GM23338 (cell line): Measurements from ENCODE around the gene GPR55. TPM values are rescaled to one million over a fixed set of nuclear protein-coding genes. Genes with fewer than 3 reads are reported as not detected.
A peak's percentile ranks its signal among the peaks of the same experiment; 100 is the strongest.

Source experiments
- ATAC-seq: fragments of 200-7000 bp; cut with Tn5 transposase; 3 replicates; pipeline ENCODE4 v1.9.1; 2020
- DNase-seq: peaks from one replicate; pipeline ENCODE4 v3.0.0-alpha.2; 2015; ENCODE audit warnings: low spot score
- H2AFZ ChIP-seq: fragments of 200-600 bp; sonication (generic); 2 replicates; pipeline ENCODE4 v1.8.0; 2016; ENCODE audit warnings: antibody characterized with exemption, mild to moderate bottlenecking, moderate library complexity
- H3F3A ChIP-seq: fragments of 200-600 bp; sonication (generic); replicated peaks from 2 replicates; pipeline ENCODE4 v1.8.0; 2017; ENCODE audit warnings: antibody characterized with exemption, mixed run types, low read depth
- H3K27ac ChIP-seq: fragments of 200-600 bp; sonication (generic); 2 replicates; pipeline ENCODE4 v1.6.1; 2016; ENCODE audit warnings: low read depth
- H3K27me3 ChIP-seq: fragments of 200-600 bp; sonication (generic); 2 replicates; pipeline ENCODE4 v1.8.0; 2016; ENCODE audit warnings: mild to moderate bottlenecking, mixed run types, moderate library complexity; ENCODE audit not compliant: insufficient read depth
- H3K36me3 ChIP-seq: fragments of 200-600 bp; sonication (generic); 2 replicates; pipeline ENCODE4 v1.8.0; 2016; ENCODE audit warnings: mild to moderate bottlenecking; ENCODE audit not compliant: insufficient read depth
- H3K4me1 ChIP-seq: fragments of 200-600 bp; sonication (generic); 2 replicates; pipeline ENCODE4 v1.8.0; 2016; ENCODE audit warnings: mild to moderate bottlenecking, moderate library complexity; ENCODE audit not compliant: insufficient read depth
- H3K4me2 ChIP-seq: fragments of 200-600 bp; sonication (generic); 2 replicates; pipeline ENCODE4 v1.7.1; 2017; ENCODE audit warnings: mixed run types
- H3K4me3 ChIP-seq: fragments of 200-600 bp; sonication (generic); 2 replicates; pipeline ENCODE4 v1.6.1; 2016; ENCODE audit warnings: mixed run types
- H3K79me2 ChIP-seq: fragments of 200-600 bp; sonication (generic); replicated peaks from 2 replicates; pipeline ENCODE4 v1.8.0; 2017; ENCODE audit warnings: mild to moderate bottlenecking; ENCODE audit not compliant: insufficient read depth
- H3K9me2 ChIP-seq: fragments of 200-600 bp; sonication (generic); 2 replicates; pipeline ENCODE4 v1.8.0; 2017; ENCODE audit not compliant: insufficient read depth
- H4K20me1 ChIP-seq: fragments of 200-600 bp; sonication (generic); replicated peaks from 2 replicates; pipeline ENCODE4 v1.8.0; 2017; ENCODE audit warnings: mild to moderate bottlenecking; ENCODE audit not compliant: insufficient read depth
- H3K27ac Mint-ChIP-seq: 2 replicates; pipeline ENCODE4 v1.8.0; 2020; ENCODE audit warnings: inconsistent platforms, mild to moderate bottlenecking, moderate library complexity, mixed read lengths
- H3K27me3 Mint-ChIP-seq: 3 replicates; pipeline ENCODE4 v1.8.0; 2022; ENCODE audit warnings: low read depth, mild to moderate bottlenecking, moderate library complexity, mixed read lengths, inconsistent platforms; ENCODE audit not compliant: insufficient read depth, poor library complexity
- H3K36me3 Mint-ChIP-seq: 3 replicates; pipeline ENCODE4 v1.8.0; 2021; ENCODE audit warnings: low read depth, mild to moderate bottlenecking, inconsistent platforms, moderate library complexity, mixed read lengths
- H3K4me1 Mint-ChIP-seq: 3 replicates; pipeline ENCODE4 v1.8.0; 2020; ENCODE audit warnings: mild to moderate bottlenecking, inconsistent platforms, mixed read lengths
- H3K4me3 Mint-ChIP-seq: 3 replicates; pipeline ENCODE4 v1.8.0; 2021; ENCODE audit warnings: moderate library complexity, mild to moderate bottlenecking, inconsistent platforms, mixed read lengths
- H3K9me3 Mint-ChIP-seq: 3 replicates; pipeline ENCODE4 v1.8.0; 2020; ENCODE audit warnings: moderate library complexity, mild to moderate bottlenecking, inconsistent platforms, mixed read lengths
- CREB1 ChIP-seq: fragments of 250-450 bp; sonication (Bioruptor Pico); IDR thresholded peaks from 2 replicates; pipeline ENCODE4 v1.5.0; 2020; ENCODE audit warnings: low read depth, mild to moderate bottlenecking, moderate library complexity
- EZH2 ChIP-seq: fragments of 200-600 bp; sonication (generic); IDR thresholded peaks from one replicate; pipeline ENCODE4 v1.8.0; 2017; ENCODE audit warnings: antibody characterized with exemption, mild to moderate bottlenecking, low read depth; ENCODE audit not compliant: unreplicated experiment
- EZH2phosphoT487 ChIP-seq: fragments of 200-600 bp; sonication (generic); IDR thresholded peaks from one replicate; pipeline ENCODE4 v1.8.1; 2018; ENCODE audit warnings: antibody characterized with exemption; ENCODE audit not compliant: unreplicated experiment
- JUNB ChIP-seq: IDR thresholded peaks from one replicate; pipeline ENCODE4 v1.6.1; 2016; ENCODE audit warnings: antibody characterized with exemption; ENCODE audit not compliant: unreplicated experiment
- NANOG ChIP-seq: IDR thresholded peaks from 2 replicates; pipeline ENCODE4 v1.6.1; 2016; ENCODE audit warnings: antibody characterized with exemption, borderline replicate concordance
- POLR2AphosphoS5 ChIP-seq: IDR thresholded peaks from 2 replicates; pipeline ENCODE4 v1.6.1; 2016; ENCODE audit warnings: antibody characterized with exemption, low read depth
- STAT1 ChIP-seq: IDR thresholded peaks from one replicate; pipeline ENCODE4 v1.6.1; 2016; ENCODE audit warnings: antibody characterized with exemption; ENCODE audit not compliant: unreplicated experiment
- ZNF114 ChIP-seq: fragments of 250-450 bp; sonication (Bioruptor Pico); IDR thresholded peaks from 2 replicates; pipeline ENCODE4 v1.5.0; 2020; ENCODE audit warnings: mild to moderate bottlenecking, moderate library complexity
- ZNF331 ChIP-seq: fragments of 250-450 bp; sonication (Bioruptor Pico); IDR thresholded peaks from 2 replicates; pipeline ENCODE4 v1.5.0; 2020; ENCODE audit warnings: low read depth, mild to moderate bottlenecking, moderate library complexity
- ZNF462 ChIP-seq: fragments of 250-450 bp; sonication (Bioruptor Pico); IDR thresholded peaks from 2 replicates; pipeline ENCODE4 v1.5.0; 2020; ENCODE audit warnings: mild to moderate bottlenecking, moderate library complexity
- polyA plus RNA-seq: library from polyadenylated mRNA; unstranded; fragments of >200 nt; fragmentation: Nextera tagmentation; extraction: Ambion mirVana; gene quantifications from 2 replicates; pipeline ENCODE4 v1.2.1, GENCODE V29; 2016
- total RNA-seq: library from RNA; depleted of rRNA; stranded (reverse); fragments of >200 nt; shearing (Covaris generic); gene quantifications from 2 replicates; pipeline ENCODE4 v1.2.3, GENCODE V29; 2014
- TF ChIP-seq, protein P1 (sequence below): IDR thresholded peaks from 2 replicates; pipeline ENCODE4 v1.6.1; 2016; ENCODE audit warnings: antibody characterized with exemption
- TF ChIP-seq, protein P2 (sequence below): IDR thresholded peaks from one replicate; pipeline ENCODE4 v1.6.1; 2018; ENCODE audit warnings: antibody characterized with exemption; ENCODE audit not compliant: unreplicated experiment
- TF ChIP-seq, protein P3 (sequence below), 2 experiments: fragments of 200-600 bp in 1 of 2; sonication (generic) in 1 of 2; conservative IDR thresholded peaks; 2 replicates each; pipeline versions ENCODE4 v1.5.1 to v1.6.1; 2016 to 2017; ENCODE audit warnings: antibody characterized with exemption in 2 of 2, low read depth in 2 of 2, mild to moderate bottlenecking in 2 of 2, moderate library complexity in 1 of 2

Gene GPR55
- total and polyA plus RNA-seq, 2 experiments from 2014 or later: not detected

DNA sequence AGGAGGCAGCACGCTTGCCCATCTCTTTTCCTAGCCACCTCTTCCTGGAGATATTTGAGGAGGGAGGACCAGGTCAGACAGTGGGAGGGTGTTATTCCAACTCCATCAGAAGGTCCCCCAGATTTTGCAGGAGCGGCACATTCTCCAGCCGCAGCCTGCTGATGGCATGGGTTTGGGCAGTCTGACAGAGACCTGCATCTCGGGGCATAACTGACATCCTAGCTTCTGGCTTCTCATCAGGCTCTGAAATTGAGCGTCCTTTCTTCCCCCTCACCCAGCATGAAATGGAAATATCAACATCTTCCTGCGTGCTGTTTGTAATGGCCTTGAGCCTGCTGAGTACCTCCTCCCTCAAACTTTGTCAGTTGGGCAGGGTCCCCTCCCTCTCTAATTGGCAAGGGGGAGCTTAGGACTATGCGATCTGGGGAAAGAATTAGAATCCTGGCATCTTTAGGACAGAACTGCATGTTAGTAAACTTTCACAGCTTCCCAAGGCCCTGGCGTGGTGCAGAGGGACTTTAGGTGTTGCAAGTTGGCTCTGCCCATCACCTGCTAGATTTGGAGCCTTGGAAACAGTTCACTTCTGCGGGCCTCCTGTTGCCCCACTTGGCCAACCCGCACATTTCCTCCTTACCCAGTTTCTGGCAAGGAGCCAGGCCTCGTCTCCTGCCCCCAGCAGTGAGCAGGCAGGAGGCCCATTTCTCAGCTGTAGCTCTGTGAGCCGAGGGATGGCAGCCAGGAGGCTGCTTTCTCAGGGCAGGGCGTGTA, 58.1 kb downstream of the GPR55 start:
- Histone ChIP-seq H3K79me2 (peaks cover 71% of the 10 kb centered on the region), H2AFZ (no peak overlapping the region), H4K20me1 (peaks cover 24% of the 10 kb centered on the region), H3K4me1 (peaks cover 67% of the 10 kb centered on the region), H3K27ac (peak overlapping the region; percentile 97), H3K27me3 (no peaks in the 10 kb centered on the region), H3F3A (peaks cover 9% of the 10 kb centered on the region; the same call in 1 of the 2 replicates), H3K9me2 (no peaks in the 10 kb centered on the region), H3K4me3 (peak overlapping the region; percentile 98), H3K36me3 (no peaks in the 10 kb centered on the region), H3K4me2 (peak overlapping the region; percentile 88)
- peak overlapping the region; percentile 92 for H3K4me3 Mint-ChIP-seq
- H3K4me1 Mint-ChIP-seq: peaks cover 75% of the 10 kb centered on the region
- H3K27me3 Mint-ChIP-seq: peaks cover 31% of the 10 kb centered on the region
- no peak for DNase-seq
- TF ChIP-seq JUNB: no peak
- no peak for TF ChIP-seq STAT1
- TF ChIP-seq NANOG: no peak
- TF ChIP-seq, protein P1, sequence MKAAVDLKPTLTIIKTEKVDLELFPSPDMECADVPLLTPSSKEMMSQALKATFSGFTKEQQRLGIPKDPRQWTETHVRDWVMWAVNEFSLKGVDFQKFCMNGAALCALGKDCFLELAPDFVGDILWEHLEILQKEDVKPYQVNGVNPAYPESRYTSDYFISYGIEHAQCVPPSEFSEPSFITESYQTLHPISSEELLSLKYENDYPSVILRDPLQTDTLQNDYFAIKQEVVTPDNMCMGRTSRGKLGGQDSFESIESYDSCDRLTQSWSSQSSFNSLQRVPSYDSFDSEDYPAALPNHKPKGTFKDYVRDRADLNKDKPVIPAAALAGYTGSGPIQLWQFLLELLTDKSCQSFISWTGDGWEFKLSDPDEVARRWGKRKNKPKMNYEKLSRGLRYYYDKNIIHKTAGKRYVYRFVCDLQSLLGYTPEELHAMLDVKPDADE: no peak
- no peak for TF ChIP-seq ZNF114
- TF ChIP-seq, protein P2, sequence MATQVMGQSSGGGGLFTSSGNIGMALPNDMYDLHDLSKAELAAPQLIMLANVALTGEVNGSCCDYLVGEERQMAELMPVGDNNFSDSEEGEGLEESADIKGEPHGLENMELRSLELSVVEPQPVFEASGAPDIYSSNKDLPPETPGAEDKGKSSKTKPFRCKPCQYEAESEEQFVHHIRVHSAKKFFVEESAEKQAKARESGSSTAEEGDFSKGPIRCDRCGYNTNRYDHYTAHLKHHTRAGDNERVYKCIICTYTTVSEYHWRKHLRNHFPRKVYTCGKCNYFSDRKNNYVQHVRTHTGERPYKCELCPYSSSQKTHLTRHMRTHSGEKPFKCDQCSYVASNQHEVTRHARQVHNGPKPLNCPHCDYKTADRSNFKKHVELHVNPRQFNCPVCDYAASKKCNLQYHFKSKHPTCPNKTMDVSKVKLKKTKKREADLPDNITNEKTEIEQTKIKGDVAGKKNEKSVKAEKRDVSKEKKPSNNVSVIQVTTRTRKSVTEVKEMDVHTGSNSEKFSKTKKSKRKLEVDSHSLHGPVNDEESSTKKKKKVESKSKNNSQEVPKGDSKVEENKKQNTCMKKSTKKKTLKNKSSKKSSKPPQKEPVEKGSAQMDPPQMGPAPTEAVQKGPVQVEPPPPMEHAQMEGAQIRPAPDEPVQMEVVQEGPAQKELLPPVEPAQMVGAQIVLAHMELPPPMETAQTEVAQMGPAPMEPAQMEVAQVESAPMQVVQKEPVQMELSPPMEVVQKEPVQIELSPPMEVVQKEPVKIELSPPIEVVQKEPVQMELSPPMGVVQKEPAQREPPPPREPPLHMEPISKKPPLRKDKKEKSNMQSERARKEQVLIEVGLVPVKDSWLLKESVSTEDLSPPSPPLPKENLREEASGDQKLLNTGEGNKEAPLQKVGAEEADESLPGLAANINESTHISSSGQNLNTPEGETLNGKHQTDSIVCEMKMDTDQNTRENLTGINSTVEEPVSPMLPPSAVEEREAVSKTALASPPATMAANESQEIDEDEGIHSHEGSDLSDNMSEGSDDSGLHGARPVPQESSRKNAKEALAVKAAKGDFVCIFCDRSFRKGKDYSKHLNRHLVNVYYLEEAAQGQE: no peak
- TF ChIP-seq ZNF462 (CRISPR knock-in tag): no peak
- no peak for TF ChIP-seq CREB1 (CRISPR knock-in tag)
- TF ChIP-seq, protein P3, sequence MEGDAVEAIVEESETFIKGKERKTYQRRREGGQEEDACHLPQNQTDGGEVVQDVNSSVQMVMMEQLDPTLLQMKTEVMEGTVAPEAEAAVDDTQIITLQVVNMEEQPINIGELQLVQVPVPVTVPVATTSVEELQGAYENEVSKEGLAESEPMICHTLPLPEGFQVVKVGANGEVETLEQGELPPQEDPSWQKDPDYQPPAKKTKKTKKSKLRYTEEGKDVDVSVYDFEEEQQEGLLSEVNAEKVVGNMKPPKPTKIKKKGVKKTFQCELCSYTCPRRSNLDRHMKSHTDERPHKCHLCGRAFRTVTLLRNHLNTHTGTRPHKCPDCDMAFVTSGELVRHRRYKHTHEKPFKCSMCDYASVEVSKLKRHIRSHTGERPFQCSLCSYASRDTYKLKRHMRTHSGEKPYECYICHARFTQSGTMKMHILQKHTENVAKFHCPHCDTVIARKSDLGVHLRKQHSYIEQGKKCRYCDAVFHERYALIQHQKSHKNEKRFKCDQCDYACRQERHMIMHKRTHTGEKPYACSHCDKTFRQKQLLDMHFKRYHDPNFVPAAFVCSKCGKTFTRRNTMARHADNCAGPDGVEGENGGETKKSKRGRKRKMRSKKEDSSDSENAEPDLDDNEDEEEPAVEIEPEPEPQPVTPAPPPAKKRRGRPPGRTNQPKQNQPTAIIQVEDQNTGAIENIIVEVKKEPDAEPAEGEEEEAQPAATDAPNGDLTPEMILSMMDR (conservative IDR thresholded peaks at IDR 0.05; ENCODE audit: low read depth in 2 of 2): no peak
- TF ChIP-seq EZH2: no peak
- no peak for TF ChIP-seq ZNF331 (CRISPR knock-in tag)
- TF ChIP-seq EZH2phosphoT487: no peak
- no peak for TF ChIP-seq POLR2AphosphoS5
- peaks cover 18% of the 10 kb centered on the region; the same call in 2 of the 3 replicates for H3K36me3 Mint-ChIP-seq
- peak overlapping the region; percentile 91 for H3K27ac Mint-ChIP-seq
- ATAC-seq: no peak
- H3K9me3 Mint-ChIP-seq: no peaks in the 10 kb centered on the region
